Activated CD4-positive, alpha-beta T cell treated with anti-CD3 and anti-CD28 coated beads, Interleukin-10, Interleukin-2, amounts not matched to agents 100 ng/mL and 50 ng/mL, durations not matched to agents 16 hours and 8 hours (primary cell): ENCODE measurements around the gene DHCR7.

Source experiments
- DNase-seq: peaks from one replicate; pipeline ENCODE4 v3.0.0-alpha.2; 2020

DHCR7 gene

GRCh38 chr11:71448257-71449171, at the start of gene DHCR7:
TSS of gene DHCR7 (minus strand) at chr11:71448393. CDS start at chr11:71444952, 3,441 bp downstream.
- peak; percentile 99 for DNase-seq

GRCh38 chr11:71496421-71496820, 48.2 kb upstream of the DHCR7 start:
- DNase-seq: no peak

GRCh38 chr11:71495286-71496230, 47.4 kb upstream of the DHCR7 start:
- no peak for DNase-seq

- no peak for DNase-seq
These were observed 43.7 kb upstream of the DHCR7 start for GRCh38 chr11:71491940-71492339.

GRCh38 chr11:71491531-71491930, 43.3 kb upstream of the DHCR7 start:
- no peak for DNase-seq

- no peak for DNase-seq
These were observed 42.7 kb upstream of the DHCR7 start for GRCh38 chr11:71490731-71491390.

GRCh38 chr11:71490044-71490730, 42.0 kb upstream of the DHCR7 start:
- no peak for DNase-seq

GRCh38 chr11:71489311-71490043, 41.3 kb upstream of the DHCR7 start:
- DNase-seq: peak; percentile 80

GRCh38 chr11:71488681-71489270, 40.6 kb upstream of the DHCR7 start:
- no peak for DNase-seq

GRCh38 chr11:71486320-71486719, 38.1 kb upstream of the DHCR7 start:
- DNase-seq: no peak

GRCh38 chr11:71485466-71485865, 37.3 kb upstream of the DHCR7 start:
- DNase-seq: no peak

GRCh38 chr11:71485063-71485399, 36.8 kb upstream of the DHCR7 start:
- no peak for DNase-seq

GRCh38 chr11:71484248-71485062, 36.3 kb upstream of the DHCR7 start:
- no peak for DNase-seq

GRCh38 chr11:71483692-71484091, 35.5 kb upstream of the DHCR7 start:
- DNase-seq: no peak

GRCh38 chr11:71482746-71483364, 34.7 kb upstream of the DHCR7 start:
- no peak for DNase-seq

- no peak for DNase-seq
These were observed 34.0 kb upstream of the DHCR7 start for GRCh38 chr11:71482216-71482615.

- DNase-seq: no peak
These were observed 33.1 kb upstream of the DHCR7 start for GRCh38 chr11:71481101-71481960.

- no peak for DNase-seq
These were observed 30.3 kb upstream of the DHCR7 start for GRCh38 chr11:71478528-71478840.
